H1 (cell line): ENCODE data around the gene URM1. TPM values are rescaled to one million over a fixed set of nuclear protein-coding genes. Genes with fewer than 3 reads are reported as not detected.

Experiments
- ASH2L ChIP-seq: fragments of 200-600, 300-600 bp; sonication (generic); IDR thresholded peaks from one replicate; pipeline ENCODE4 v1.7.1; 2017; ENCODE audit warnings: low read length
- ATF2 ChIP-seq: IDR thresholded peaks from 2 replicates; pipeline ENCODE4 v1.6.1; 2012; ENCODE audit warnings: low read length, inconsistent platforms
- CEBPB ChIP-seq: IDR thresholded peaks from 2 replicates; pipeline ENCODE4 v1.6.1; 2012; ENCODE audit warnings: low read depth, low read length
- CHD1 ChIP-seq: IDR thresholded peaks from 2 replicates; pipeline ENCODE4 v1.6.1; 2012; ENCODE audit warnings: low read depth, low read length, improper control_type of control experiment
- CTBP2 ChIP-seq: IDR thresholded peaks from 2 replicates; pipeline ENCODE4 v1.7.0; 2011; ENCODE audit warnings: borderline replicate concordance, mild to moderate bottlenecking, moderate library complexity, mixed read lengths, low read length; ENCODE audit not compliant: insufficient read depth, insufficient read length
- E2F6 ChIP-seq: IDR thresholded peaks from 2 replicates; pipeline ENCODE4 v1.6.1; 2012; ENCODE audit warnings: inconsistent platforms
- EGR1 ChIP-seq: IDR thresholded peaks from 2 replicates; pipeline ENCODE4 v1.6.1; 2011; ENCODE audit warnings: low read depth, low read length, borderline replicate concordance
- EP300 ChIP-seq, 2 experiments: IDR thresholded peaks; 1 replicate in 1 of 2; 2 replicates in 1 of 2; pipeline ENCODE4 v1.6.1; 2011 to 2012; ENCODE audit warnings: low read depth in 2 of 2, low read length in 2 of 2, mild to moderate bottlenecking in 2 of 2, borderline replicate concordance in 1 of 2, inconsistent platforms in 1 of 2, moderate library complexity in 1 of 2
- EZH2 ChIP-seq: fragments of 200-600 bp; sonication (generic); IDR thresholded peaks from 2 replicates; pipeline ENCODE4 v1.7.1; 2012; ENCODE audit warnings: low read depth, mild to moderate bottlenecking, moderate library complexity, low read length, inconsistent platforms; ENCODE audit not compliant: severe bottlenecking
- FOSL1 ChIP-seq: IDR thresholded peaks from 2 replicates; pipeline ENCODE4 v1.6.1; 2011; ENCODE audit warnings: mild to moderate bottlenecking, low read depth, low read length, moderate library complexity; ENCODE audit not compliant: insufficient read depth
- GABPA ChIP-seq: IDR thresholded peaks from 2 replicates; pipeline ENCODE4 v1.6.1; 2011; ENCODE audit warnings: mild to moderate bottlenecking, low read length, moderate library complexity, borderline replicate concordance; ENCODE audit not compliant: insufficient read depth
- JUN ChIP-seq: IDR thresholded peaks from 2 replicates; pipeline ENCODE4 v1.6.1; 2011; ENCODE audit warnings: low read depth, mild to moderate bottlenecking, improper control_type of control experiment, low read length
- KDM5A ChIP-seq: fragments of 200-600 bp; IDR thresholded peaks from 2 replicates; pipeline ENCODE4 v1.7.1; 2012; ENCODE audit warnings: mild to moderate bottlenecking, low read length, inconsistent platforms, mixed read lengths
- POLR2AphosphoS5 ChIP-seq: IDR thresholded peaks from 2 replicates; pipeline ENCODE4 v1.6.1; 2011; ENCODE audit warnings: low read depth, low read length
- RAD21 ChIP-seq, 2 experiments: IDR thresholded peaks in 1 of 2; conservative IDR thresholded peaks in 1 of 2; 2 replicates each; pipeline ENCODE4 v1.6.1; 2011; ENCODE audit warnings: low read depth in 2 of 2, low read length in 2 of 2, improper control_type of control experiment in 1 of 2, inconsistent platforms in 1 of 2, mild to moderate bottlenecking in 1 of 2, moderate library complexity in 1 of 2
- SIN3A ChIP-seq, 2 experiments: IDR thresholded peaks in 1 of 2; conservative IDR thresholded peaks in 1 of 2; 2 replicates each; pipeline ENCODE4 v1.6.1; 2011 to 2012; ENCODE audit warnings: low read length in 2 of 2, improper control_type of control experiment in 1 of 2, low read depth in 1 of 2, mild to moderate bottlenecking in 1 of 2
- SIX5 ChIP-seq: IDR thresholded peaks from 2 replicates; pipeline ENCODE4 v1.6.1; 2011; ENCODE audit warnings: mild to moderate bottlenecking, low read depth, low read length
- polyA plus RNA-seq, 7 experiments: library from polyadenylated mRNA; depleted of rRNA in 3 of 7; stranded (reverse) in 5 of 7; unstranded in 2 of 7; fragments of >200 nt in 5 of 7; fragments of 200-250 nt in 2 of 7; gene quantifications; 1 replicate in 5 of 7; 2 replicates in 1 of 7; 4 replicates in 1 of 7; pipeline versions ENCODE4 v1.2.1 to v1.2.3, GENCODE V29; 2011 to 2013; ENCODE audit warnings: missing spikeins in 2 of 7, mixed read lengths in 2 of 7
- total RNA-seq: library from RNA; stranded (reverse); fragmentation: NEBNext Ultra II Directional; extraction: Animal tissue kit (Norgen Biotek cat#: 25700); gene quantifications from 2 replicates; pipeline ENCODE4 v1.2.1, GENCODE V29; 2021

URM1 gene
- total and polyA plus RNA-seq, 2 of the 8 experiments (the other 6 are each of a cell fraction or from before 2014, with no cell fraction given), result 58.3 to 62.3 TPM

- TF ChIP-seq ATF2, result no peak; the same call in 1 of the 2 replicates
- peak; percentile 78 for TF ChIP-seq EGR1
- TF ChIP-seq E2F6, result no peak
- TF ChIP-seq CEBPB, result no peak
- peak; percentile 64 for TF ChIP-seq CTBP2
- TF ChIP-seq RAD21 (IDR thresholded peaks at IDR 0.05 in 1 of 2, conservative IDR thresholded peaks at IDR 0.05 in 1 of 2; ENCODE audit: low read depth in 2 of 2, low read length in 2 of 2), result no peak
- TF ChIP-seq KDM5A, result no peak
- no peak for TF ChIP-seq POLR2AphosphoS5
- no peak for TF ChIP-seq EZH2
- TF ChIP-seq CHD1, result no peak
- no peak for TF ChIP-seq JUN
- no peak for TF ChIP-seq SIX5
- TF ChIP-seq SIN3A (conservative IDR thresholded peaks at IDR 0.05 in 1 of 2, IDR thresholded peaks at IDR 0.05 in 1 of 2; ENCODE audit: low read depth in 1 of 2, low read length in 2 of 2), result peak; percentile 42 to 79; a peak in 2 of 4 replicates
- no peak for TF ChIP-seq ASH2L
- TF ChIP-seq GABPA, result no peak
- no peak for TF ChIP-seq FOSL1
- no peak for TF ChIP-seq EP300 (IDR thresholded peaks at IDR 0.05; ENCODE audit: borderline replicate concordance in 1 of 2, low read depth in 2 of 2, low read length in 2 of 2)
Measured at GRCh38 chr9:128383007-128383753, 12.0 kb downstream of the URM1 start (continued).
